Measurements from ENCODE around the gene TRAF2.

The TRAF2 gene

GRCh38 chr9:136915632-136916329 is 29.5 kb downstream of the TRAF2 start:
- no peaks in the 10 kb centered on the region for H3K9me3 Mint-ChIP-seq
- no peak overlapping the region for H3K27ac Mint-ChIP-seq
- H3K4me1 Mint-ChIP-seq = no peaks in the 10 kb centered on the region
- H3K36me3 Mint-ChIP-seq (ENCODE audit: low read depth) = peaks cover 43% of the 10 kb centered on the region
- no peak for TF ChIP-seq CTCF (IDR thresholded peaks at IDR 0.05)
- H3K4me3 Mint-ChIP-seq = no peak overlapping the region
- no peaks in the 10 kb centered on the region for H3K27me3 Mint-ChIP-seq (ENCODE audit: low read depth, poor library complexity)
- no peak for DNase-seq

- Mint-ChIP-seq H3K4me3 (no peak overlapping the region), H3K4me1 (no peaks in the 10 kb centered on the region), H3K27me3 (ENCODE audit: low read depth, poor library complexity) (no peaks in the 10 kb centered on the region), H3K9me3 (no peaks in the 10 kb centered on the region), H3K27ac (peak overlapping the region; percentile 57), H3K36me3 (ENCODE audit: low read depth) (peaks cover 43% of the 10 kb centered on the region)
- DNase-seq = no peak
- TF ChIP-seq CTCF (IDR thresholded peaks at IDR 0.05) = no peak
These were observed 30.2 kb downstream of the TRAF2 start for GRCh38 chr9:136916330-136917184.

GRCh38 chr9:136917902-136918301 is 31.6 kb downstream of the TRAF2 start:
- peaks cover 43% of the 10 kb centered on the region for H3K36me3 Mint-ChIP-seq (ENCODE audit: low read depth)
- H3K4me3 Mint-ChIP-seq = no peak overlapping the region
- TF ChIP-seq CTCF (IDR thresholded peaks at IDR 0.05) = no peak
- H3K27ac Mint-ChIP-seq = peak overlapping the region; percentile 35
- no peaks in the 10 kb centered on the region for H3K27me3 Mint-ChIP-seq (ENCODE audit: low read depth, poor library complexity)
- H3K4me1 Mint-ChIP-seq = peaks cover 6% of the 10 kb centered on the region
- H3K9me3 Mint-ChIP-seq = no peaks in the 10 kb centered on the region
- DNase-seq = no peak

GRCh38 chr9:136920069-136920468 is 33.8 kb downstream of the TRAF2 start:
- Mint-ChIP-seq H3K4me1 (peaks cover 6% of the 10 kb centered on the region), H3K4me3 (no peak overlapping the region), H3K27me3 (ENCODE audit: low read depth, poor library complexity) (peaks cover 6% of the 10 kb centered on the region), H3K27ac (no peak overlapping the region), H3K9me3 (no peaks in the 10 kb centered on the region), H3K36me3 (ENCODE audit: low read depth) (peaks cover 37% of the 10 kb centered on the region)
- DNase-seq = no peak
- TF ChIP-seq CTCF (IDR thresholded peaks at IDR 0.05) = no peak

GRCh38 chr9:136920734-136921231 is 34.5 kb downstream of the TRAF2 start:
- no peaks in the 10 kb centered on the region for H3K9me3 Mint-ChIP-seq
- peaks cover 31% of the 10 kb centered on the region for H3K36me3 Mint-ChIP-seq (ENCODE audit: low read depth)
- TF ChIP-seq CTCF (IDR thresholded peaks at IDR 0.05) = no peak
- DNase-seq = no peak
- peaks cover 6% of the 10 kb centered on the region for H3K4me1 Mint-ChIP-seq
- no peak overlapping the region for H3K27ac Mint-ChIP-seq
- H3K4me3 Mint-ChIP-seq = no peak overlapping the region
- peaks cover 6% of the 10 kb centered on the region for H3K27me3 Mint-ChIP-seq (ENCODE audit: low read depth, poor library complexity)

Data from nephron progenitor cell (in vitro differentiated cells).